Muscle layer of duodenum (tissue), 2 donors: ENCODE results near the gene NFATC2IP.
"Not testable (repeated sequence)": the region's sequence is repeated elsewhere in the genome, so short reads cannot be mapped to it uniquely, and the experiment has no call there.

ENCODE experiments used
- H3K27ac ChIP-seq: one replicate; pipeline ENCODE4 v1.7.0; 2013; ENCODE audit warnings: mild to moderate bottlenecking, low read length
- H3K27me3 ChIP-seq: one replicate; pipeline ENCODE4 v1.7.0; 2013; ENCODE audit warnings: low read depth, mild to moderate bottlenecking, control low read depth, low read length
- H3K36me3 ChIP-seq, 2 donors: one replicate each; pipeline ENCODE4 v1.7.0; 2013; ENCODE audit warnings: low read length in 2 of 2, control low read depth in 1 of 2, mild to moderate bottlenecking in 1 of 2; ENCODE audit not compliant: insufficient read depth in 2 of 2, control insufficient read depth in 1 of 2
- H3K4me1 ChIP-seq, 2 donors: one replicate each; pipeline ENCODE4 v1.7.0; 2013; ENCODE audit warnings: low read length in 2 of 2, mild to moderate bottlenecking in 2 of 2, control low read depth in 1 of 2, moderate library complexity in 1 of 2; ENCODE audit not compliant: insufficient read depth in 2 of 2, control insufficient read depth in 1 of 2
- H3K4me3 ChIP-seq, 2 donors: one replicate each; pipeline ENCODE4 v1.7.0; 2013; ENCODE audit warnings: low read length in 2 of 2, low read depth in 1 of 2, mild to moderate bottlenecking in 1 of 2
- H3K9me3 ChIP-seq, 2 donors: one replicate each; pipeline ENCODE4 v1.7.0; 2013; ENCODE audit warnings: low read length in 2 of 2, control low read depth in 1 of 2, mild to moderate bottlenecking in 1 of 2; ENCODE audit not compliant: control insufficient read depth in 1 of 2
- donor health status: healthy.

Gene NFATC2IP

DNA sequence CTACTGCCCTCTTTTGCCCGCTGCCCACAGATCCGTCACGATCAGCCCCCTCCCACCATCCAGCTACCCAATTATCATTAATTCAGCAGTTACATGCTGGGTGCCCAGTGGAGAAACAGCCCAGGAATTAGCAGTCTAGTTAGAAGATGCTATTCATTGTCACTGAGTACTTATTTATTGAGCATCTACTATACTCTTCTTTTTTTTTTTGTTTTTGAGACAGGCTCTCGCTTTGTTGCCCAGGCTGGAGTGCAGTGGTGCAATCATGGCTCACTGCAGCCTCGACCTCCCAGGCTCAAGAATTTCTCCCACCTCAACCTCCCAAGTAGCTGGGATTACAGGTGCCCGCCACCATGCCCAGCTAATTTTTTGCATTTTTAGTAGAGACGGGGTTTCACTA, 10.9 kb upstream of the NFATC2IP start:
- H3K4me3 ChIP-seq, H3K27ac ChIP-seq, H3K27me3 ChIP-seq, H3K4me1 ChIP-seq, H3K36me3 ChIP-seq, H3K9me3 ChIP-seq: not testable (repeated sequence)

DNA sequence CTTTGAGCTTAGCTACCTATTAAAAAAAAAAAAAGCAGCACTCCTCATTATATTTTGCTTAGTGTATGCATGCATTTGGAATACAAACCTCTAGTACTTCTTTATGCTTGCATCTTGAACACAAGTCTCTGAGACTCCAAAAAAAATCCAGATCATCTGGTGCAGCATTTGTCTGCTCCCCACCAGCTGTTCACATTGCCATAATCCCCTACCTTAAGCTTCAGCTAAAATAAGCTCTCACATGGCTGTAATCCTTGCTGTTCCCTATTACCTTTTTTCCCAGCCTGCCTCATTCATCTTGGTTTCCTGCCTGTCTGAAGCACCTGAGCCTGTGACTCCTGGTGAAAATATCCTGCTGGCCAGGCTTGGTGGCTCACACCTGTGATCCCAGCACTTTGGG, 7.5 kb upstream of the NFATC2IP start:
- no peaks in the 10 kb centered on the region for H3K36me3 ChIP-seq
- H3K27ac ChIP-seq: no peak overlapping the region
- H3K27me3 ChIP-seq: no peaks in the 10 kb centered on the region
- no peaks in the 10 kb centered on the region for H3K9me3 ChIP-seq
- H3K4me3 ChIP-seq: no peak overlapping the region
- H3K4me1 ChIP-seq: peaks cover 0 to 10% of the 10 kb centered on the region in 2 donors

DNA sequence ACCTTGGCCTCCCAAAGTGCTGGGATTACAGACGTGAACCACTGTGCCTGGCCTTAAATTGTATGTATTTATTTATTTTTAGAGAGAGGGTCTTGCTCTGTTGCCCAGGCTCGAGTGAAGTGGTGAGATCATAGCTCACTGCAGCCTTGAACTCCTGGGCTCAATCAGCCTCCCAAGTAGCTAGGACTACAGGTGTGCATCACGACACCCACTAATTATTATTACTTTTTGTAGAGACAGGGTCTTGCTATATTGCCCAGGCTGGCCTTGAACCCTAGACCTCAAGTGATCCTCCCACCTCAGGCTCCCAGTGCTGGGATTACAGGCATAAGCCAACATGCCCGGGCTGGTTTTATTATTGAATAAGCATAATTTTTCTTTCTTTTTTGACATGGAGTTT, 4.1 kb upstream of the NFATC2IP start:
- H3K27ac ChIP-seq: no peak overlapping the region
- no peaks in the 10 kb centered on the region for H3K9me3 ChIP-seq
- no peaks in the 10 kb centered on the region for H3K27me3 ChIP-seq
- peaks cover 0 to 15% of the 10 kb centered on the region in 2 donors for H3K4me1 ChIP-seq
- no peaks in the 10 kb centered on the region for H3K36me3 ChIP-seq
- H3K4me3 ChIP-seq: no peak overlapping the region

DNA sequence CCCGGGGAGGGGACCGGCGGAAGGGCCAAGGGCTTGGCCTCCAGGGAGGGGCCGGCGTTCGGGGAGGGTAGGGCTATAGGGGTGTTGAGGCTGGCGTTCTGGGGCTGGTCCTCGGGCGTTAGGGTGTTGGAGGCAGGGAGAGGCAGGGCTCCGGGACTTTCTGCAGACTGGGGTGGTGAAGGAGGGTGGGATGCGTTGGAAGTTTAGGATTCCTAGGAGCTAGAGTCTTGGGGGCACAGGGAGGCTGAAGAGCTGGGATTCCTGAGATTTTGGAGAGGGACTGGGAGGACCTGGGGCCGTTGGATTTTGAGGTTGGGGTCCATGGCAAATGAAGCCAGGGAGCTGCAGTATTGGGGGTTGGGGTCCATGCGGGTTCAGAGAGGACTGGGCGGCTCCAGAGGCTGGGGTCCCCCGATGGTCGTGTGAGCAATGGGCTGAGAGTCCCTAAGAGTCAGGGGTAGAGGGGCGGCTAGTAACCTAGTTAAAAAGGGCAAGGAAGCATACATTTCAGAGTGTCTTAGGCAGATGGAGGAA, 740 bp downstream of the NFATC2IP start:
- peak overlapping the region; percentile 71 to 80 for H3K4me3 ChIP-seq
- peaks cover 0 to 13% of the 10 kb centered on the region in 2 donors for H3K4me1 ChIP-seq
- peaks cover 19 to 34% of the 10 kb centered on the region in 2 donors for H3K36me3 ChIP-seq
- H3K9me3 ChIP-seq: no peaks in the 10 kb centered on the region
- H3K27ac ChIP-seq: peak overlapping the region; percentile 23
- no peaks in the 10 kb centered on the region for H3K27me3 ChIP-seq

DNA sequence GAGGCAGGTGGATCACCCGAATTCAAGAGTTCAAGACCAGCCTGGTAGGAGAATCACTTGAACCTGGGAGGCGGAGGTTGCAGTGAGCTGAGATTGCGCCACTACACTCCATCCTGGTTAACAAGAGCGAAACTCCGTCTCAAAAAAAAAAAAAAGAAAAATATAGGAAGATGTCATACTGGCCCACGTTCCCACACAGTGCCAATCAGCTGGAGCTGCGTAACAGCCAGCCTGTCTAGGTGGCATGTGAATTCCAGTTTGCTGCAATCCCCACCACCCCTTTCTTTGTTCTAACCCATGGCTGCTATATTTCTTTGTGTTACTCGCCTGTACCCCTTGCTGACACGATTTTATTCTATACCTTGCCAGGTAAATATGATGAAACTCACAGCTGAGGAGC, 7.5 kb downstream of the NFATC2IP start:
- Histone ChIP-seq H3K9me3 (no peaks in the 10 kb centered on the region), H3K27ac (no peak overlapping the region), H3K4me1 (no peaks in the 10 kb centered on the region), H3K4me3 (no peak overlapping the region), H3K27me3 (no peaks in the 10 kb centered on the region), H3K36me3 (peaks cover 37 to 77% of the 10 kb centered on the region in 2 donors)

DNA sequence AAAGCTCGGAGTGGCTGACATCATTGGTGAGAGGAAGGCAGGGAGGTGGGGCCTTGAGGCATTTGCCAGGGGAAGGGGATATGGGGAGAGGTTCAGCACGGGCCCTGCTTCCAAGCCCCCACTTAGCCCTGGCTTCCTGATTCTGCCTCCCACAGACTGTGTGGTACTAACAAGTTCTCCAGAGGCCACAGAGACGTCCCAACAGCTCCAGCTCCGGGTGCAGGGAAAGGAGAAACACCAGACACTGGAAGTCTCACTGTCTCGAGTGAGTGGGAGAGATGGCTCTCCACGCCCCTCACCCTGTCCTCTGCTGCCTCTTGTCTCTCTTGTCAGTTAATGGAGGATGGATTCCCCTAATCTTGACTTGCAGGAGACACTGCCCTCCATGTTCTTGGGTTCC, 8.1 kb downstream of the NFATC2IP start:
- Histone ChIP-seq H3K36me3 (peaks cover 44 to 77% of the 10 kb centered on the region in 2 donors), H3K4me3 (no peak overlapping the region), H3K4me1 (no peaks in the 10 kb centered on the region), H3K27me3 (no peaks in the 10 kb centered on the region), H3K27ac (no peak overlapping the region), H3K9me3 (no peaks in the 10 kb centered on the region)

DNA sequence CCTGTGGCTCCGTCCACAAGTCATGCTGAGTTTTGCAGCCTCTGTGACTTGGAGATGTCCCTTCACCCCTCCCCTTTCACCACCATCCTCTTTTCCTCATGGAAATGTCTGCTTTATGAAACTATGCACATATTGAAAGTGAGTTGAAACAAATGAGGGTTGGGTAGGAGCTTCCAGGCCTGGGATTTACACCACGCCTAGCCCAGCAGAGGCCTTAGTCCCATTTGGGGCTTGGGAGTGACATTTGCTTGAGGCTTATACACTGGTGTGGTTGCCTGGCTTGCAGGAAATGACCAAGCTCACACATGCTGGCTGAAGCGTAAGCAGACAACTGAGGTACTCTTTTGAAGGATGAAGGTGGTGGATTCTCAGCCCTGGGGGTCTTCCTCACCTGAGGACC, 13.3 kb downstream of the NFATC2IP start:
- Histone ChIP-seq H3K4me3 (no peak overlapping the region), H3K36me3 (peaks cover 30 to 53% of the 10 kb centered on the region in 2 donors), H3K4me1 (no peaks in the 10 kb centered on the region), H3K27ac (no peak overlapping the region), H3K9me3 (no peaks in the 10 kb centered on the region), H3K27me3 (no peaks in the 10 kb centered on the region)

DNA sequence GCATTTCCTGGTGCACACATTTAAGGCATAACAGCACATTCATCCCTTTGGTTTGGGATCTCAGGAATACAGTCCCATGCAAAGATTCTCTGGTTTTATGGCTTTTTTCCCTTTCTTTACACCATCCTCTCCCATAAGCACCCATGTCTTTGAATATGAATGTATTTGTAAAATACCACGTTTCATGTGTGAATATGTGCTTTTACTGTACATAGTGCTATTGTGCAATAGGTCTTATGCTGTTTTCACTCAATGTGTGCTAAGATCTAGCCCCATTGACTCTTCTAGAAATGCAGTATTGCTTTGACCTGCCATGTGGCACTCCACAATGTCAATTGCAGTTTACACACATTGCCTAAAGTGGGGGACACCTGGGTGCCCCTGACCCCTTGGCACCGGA, 13.8 kb downstream of the NFATC2IP start:
- no peak overlapping the region for H3K4me3 ChIP-seq
- H3K27ac ChIP-seq: no peak overlapping the region
- H3K4me1 ChIP-seq: no peaks in the 10 kb centered on the region
- no peaks in the 10 kb centered on the region for H3K9me3 ChIP-seq
- H3K36me3 ChIP-seq: peaks cover 27 to 49% of the 10 kb centered on the region in 2 donors
- no peaks in the 10 kb centered on the region for H3K27me3 ChIP-seq

DNA sequence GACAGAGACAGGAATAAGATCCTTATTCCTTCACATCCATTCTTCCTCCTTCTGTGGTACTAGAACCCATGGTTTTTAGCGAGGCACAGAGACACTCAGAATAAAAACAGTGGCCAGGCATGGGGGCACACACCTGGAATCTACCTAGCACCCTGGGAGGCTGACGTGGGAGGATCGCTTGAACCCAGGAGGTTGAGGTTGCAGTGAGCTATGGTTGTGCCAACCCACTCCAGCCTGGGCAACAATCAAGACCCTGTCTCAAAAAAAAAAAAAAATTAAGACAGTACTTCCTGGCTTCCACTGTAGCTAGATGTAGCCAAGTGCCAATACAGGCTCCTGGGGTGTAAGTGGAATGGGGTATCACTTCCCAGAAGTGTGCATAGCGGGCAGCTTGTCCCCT, 16.4 kb downstream of the NFATC2IP start:
- Histone ChIP-seq H3K27ac (no peak overlapping the region), H3K9me3 (no peaks in the 10 kb centered on the region), H3K27me3 (no peaks in the 10 kb centered on the region), H3K4me3 (no peak overlapping the region), H3K36me3 (peaks cover 21 to 33% of the 10 kb centered on the region in 2 donors), H3K4me1 (no peaks in the 10 kb centered on the region)

DNA sequence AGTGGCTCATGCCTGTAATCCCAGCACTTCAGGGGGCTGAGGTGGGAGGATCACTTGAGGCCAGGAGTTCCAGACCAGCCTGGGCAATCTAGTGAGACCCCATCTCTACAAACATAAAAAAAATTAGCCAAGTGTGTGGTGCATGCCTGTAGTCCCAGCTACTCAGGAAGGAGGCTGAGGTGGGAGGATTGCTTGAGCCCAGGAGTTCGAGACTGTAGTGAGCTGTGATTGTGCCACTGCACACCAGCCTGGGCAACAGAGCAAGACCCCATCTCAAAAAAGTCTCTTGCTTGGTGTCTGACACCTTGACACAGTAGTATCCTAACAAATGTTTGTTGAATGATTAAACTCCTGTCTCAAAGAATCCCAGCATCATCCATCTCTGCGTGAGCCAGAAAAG, 19.0 kb downstream of the NFATC2IP start:
- not testable (repeated sequence) for H3K27me3 ChIP-seq, H3K9me3 ChIP-seq, H3K27ac ChIP-seq

DNA sequence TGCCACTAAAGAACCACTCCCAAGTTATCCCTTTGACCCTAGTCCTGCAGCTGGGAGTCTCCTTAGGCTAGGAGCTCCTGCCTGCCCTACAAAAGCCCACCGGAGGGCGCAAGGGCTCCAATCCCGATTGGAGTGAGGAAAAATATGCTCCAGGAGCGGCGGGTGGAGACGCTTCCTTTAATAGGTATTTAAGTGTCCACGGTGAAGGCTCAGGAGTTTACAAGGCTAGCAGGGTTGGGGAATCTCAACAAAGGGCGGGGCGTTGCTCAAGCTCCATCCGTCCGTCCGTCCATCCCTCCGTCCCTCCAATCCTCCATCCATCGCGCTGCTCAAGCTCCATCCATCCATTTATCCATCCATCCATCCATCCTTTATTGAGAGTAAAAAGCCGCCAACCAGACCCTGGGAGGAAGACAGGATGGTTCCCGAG, 23.3 kb downstream of the NFATC2IP start:
- H3K4me3 ChIP-seq: peak overlapping the region; percentile 93 to 95
- peaks cover 5 to 20% of the 10 kb centered on the region in 2 donors for H3K36me3 ChIP-seq
- H3K4me1 ChIP-seq: peaks cover 4 to 25% of the 10 kb centered on the region in 2 donors
- no peaks in the 10 kb centered on the region for H3K9me3 ChIP-seq
- no peaks in the 10 kb centered on the region for H3K27me3 ChIP-seq
- peak overlapping the region; percentile 83 for H3K27ac ChIP-seq

More for the DNA sequence above, 19.0 kb downstream of the NFATC2IP start:
- peaks cover 3 to 12% of the 10 kb centered on the region in 2 donors for H3K36me3 ChIP-seq
- not testable (repeated sequence) for H3K4me3 ChIP-seq, H3K4me1 ChIP-seq

DNA sequence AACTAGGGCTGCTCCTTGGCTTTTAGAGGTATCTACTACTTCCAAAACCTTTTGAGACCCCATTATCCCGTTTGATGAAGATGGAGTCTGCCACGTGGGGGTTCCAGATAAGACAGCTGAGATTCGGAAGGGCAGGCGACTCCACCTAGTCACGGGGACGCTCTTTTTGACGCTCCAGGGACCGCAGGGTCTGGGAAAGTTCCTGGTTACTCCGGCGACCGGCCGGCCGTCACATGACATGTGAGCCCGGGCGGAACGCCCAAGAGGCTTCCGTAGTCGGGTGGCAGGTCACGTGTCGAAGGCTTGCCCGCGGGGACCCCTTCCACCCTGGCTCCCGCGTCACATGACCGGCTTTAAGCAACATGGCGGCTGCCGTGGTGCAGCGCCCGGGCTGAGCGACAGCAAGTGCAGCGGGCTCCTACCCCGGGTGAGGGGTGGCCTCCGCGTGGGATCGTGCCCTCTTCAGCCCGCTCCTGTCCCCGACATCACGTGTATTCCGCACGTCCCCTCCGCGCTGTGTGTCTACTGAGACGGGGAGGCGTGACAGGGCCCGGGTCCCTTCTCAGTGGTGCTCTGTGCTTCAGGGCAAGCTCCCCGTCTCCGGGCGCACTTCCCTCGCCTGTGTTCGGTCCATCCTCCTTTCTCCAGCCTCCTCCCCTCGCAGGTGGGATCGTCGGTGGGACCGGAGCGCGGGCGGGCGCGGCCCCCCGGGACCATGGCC, 23.9 kb downstream of the NFATC2IP start, which contains the start of gene SPNS1:
Gene SPNS1 (plus strand): TSS at position 342 of the 721 bp plus-strand sequence. CDS start 374 bp downstream, at position 716.
- Histone ChIP-seq H3K36me3 (peaks cover 5 to 24% of the 10 kb centered on the region in 2 donors), H3K4me3 (peak within 1 kb of the TSS; percentile 93 to 95), H3K4me1 (peaks cover 4 to 25% of the 10 kb centered on the region in 2 donors), H3K27ac (peak within 1 kb of the TSS; percentile 83), H3K27me3 (no peaks in the 10 kb centered on the region), H3K9me3 (no peaks in the 10 kb centered on the region)
